ENCODE results near the gene QRICH1. TPM values are rescaled to one million over a fixed set of nuclear protein-coding genes. Genes with fewer than 3 reads are reported as not detected.

The QRICH1 gene
- total and polyA plus RNA-seq, 2 of the 4 experiments (the other 2 are of a cell fraction) = 62.7 to 77.3 TPM

GRCh38 chr3:49112262-49112661, 18.4 kb upstream of the QRICH1 start:
- ChIA-PET POLR2A (ENCODE audit: unreplicated experiment) (no interaction called here), CTCF (no interaction called here)
- no peak overlapping the region for H3K9ac ChIP-seq (ENCODE audit: low read depth, low read length)
- no peak overlapping the region for H2BK20ac ChIP-seq (ENCODE audit: low read depth, low read length)
- peaks cover 11 to 15% of the 10 kb centered on the region in 2 experiments; a peak in 3 of 4 replicates for H3K79me1 ChIP-seq (ENCODE audit: low read depth in 1 of 2, low read length in 2 of 2)
- no peak overlapping the region for H4K91ac ChIP-seq (ENCODE audit: insufficient read depth, low read depth, low read length)
- no CpG with 5 or more reads among the region's 14 CpGs for WGBS, 2 experiments (ENCODE audit: extremely low coverage in 2 of 2, insufficient read length in 1 of 2)
- no peak overlapping the region for H2BK5ac ChIP-seq (ENCODE audit: low read depth, low read length, poor library complexity, severe bottlenecking)
- no peak overlapping the region for H2AFZ ChIP-seq (replicated peaks; ENCODE audit: low read length, poor library complexity)
- no peak overlapping the region for H3K23ac ChIP-seq (ENCODE audit: low read depth, low read length)
- H3K4me3 ChIP-seq (ENCODE audit: insufficient read depth, low read depth, low read length) = no peak overlapping the region
- no peak for ATAC-seq (ENCODE audit: low read depth)
- intact Hi-C loops (cut with micrococcal nuclease) (no loop called here), dilution Hi-C loops (cut with HindIII; ENCODE audit: low sequenced_read_pairs, unreplicated experiment) (no loop called here), in situ Hi-C loops (cut with MboI; ENCODE audit: low sequenced_read_pairs) (no loop called here)
- no peaks in the 10 kb centered on the region for H3K4me1 ChIP-seq (ENCODE audit: control insufficient read depth, insufficient read depth, low read length)
- H4K8ac ChIP-seq (ENCODE audit: low read depth in 2 of 2, low read length in 2 of 2) = no peak overlapping the region
- TF ChIP-seq POLR2A (IDR thresholded peaks at IDR 0.05; ENCODE audit: low read depth, low read length) = no peak
- TF ChIP-seq FOS (IDR thresholded peaks at IDR 0.05; ENCODE audit: low read depth, low read length) = no peak
- TF ChIP-seq MAZ (IDR thresholded peaks at IDR 0.05; ENCODE audit: borderline replicate concordance, low read depth, low read length) = no peak
- no peak for TF ChIP-seq CTCF (conservative IDR thresholded peaks at IDR 0.05; ENCODE audit: low read depth, low read length)
- TF ChIP-seq MXI1 (IDR thresholded peaks at IDR 0.05; ENCODE audit: borderline replicate concordance, low read depth, low read length) = no peak
- no peak for TF ChIP-seq RCOR1 (IDR thresholded peaks at IDR 0.05; ENCODE audit: insufficient replicate concordance, low read length)
- no peak for TF ChIP-seq MAFK (IDR thresholded peaks at IDR 0.05; ENCODE audit: low read depth, low read length)
- no peak for TF ChIP-seq NFE2L2 (IDR thresholded peaks at IDR 0.05; ENCODE audit: low read depth, low read length)
- no peak for TF ChIP-seq RAD21 (IDR thresholded peaks at IDR 0.05; ENCODE audit: low read length)
- no peak for TF ChIP-seq BHLHE40 (IDR thresholded peaks at IDR 0.05; ENCODE audit: low read depth, low read length)
- TF ChIP-seq SMC3 (IDR thresholded peaks at IDR 0.05; ENCODE audit: low read depth, low read length) = no peak
- TF ChIP-seq CHD1 (IDR thresholded peaks at IDR 0.05; ENCODE audit: low read depth, low read length) = no peak
- TF ChIP-seq, protein P1, sequence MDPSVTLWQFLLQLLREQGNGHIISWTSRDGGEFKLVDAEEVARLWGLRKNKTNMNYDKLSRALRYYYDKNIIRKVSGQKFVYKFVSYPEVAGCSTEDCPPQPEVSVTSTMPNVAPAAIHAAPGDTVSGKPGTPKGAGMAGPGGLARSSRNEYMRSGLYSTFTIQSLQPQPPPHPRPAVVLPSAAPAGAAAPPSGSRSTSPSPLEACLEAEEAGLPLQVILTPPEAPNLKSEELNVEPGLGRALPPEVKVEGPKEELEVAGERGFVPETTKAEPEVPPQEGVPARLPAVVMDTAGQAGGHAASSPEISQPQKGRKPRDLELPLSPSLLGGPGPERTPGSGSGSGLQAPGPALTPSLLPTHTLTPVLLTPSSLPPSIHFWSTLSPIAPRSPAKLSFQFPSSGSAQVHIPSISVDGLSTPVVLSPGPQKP (IDR thresholded peaks at IDR 0.05; ENCODE audit: borderline replicate concordance, low read depth, low read length) = no peak
- TF ChIP-seq CEBPB (IDR thresholded peaks at IDR 0.05; ENCODE audit: low read depth, low read length) = no peak
- TF ChIP-seq, protein P2, sequence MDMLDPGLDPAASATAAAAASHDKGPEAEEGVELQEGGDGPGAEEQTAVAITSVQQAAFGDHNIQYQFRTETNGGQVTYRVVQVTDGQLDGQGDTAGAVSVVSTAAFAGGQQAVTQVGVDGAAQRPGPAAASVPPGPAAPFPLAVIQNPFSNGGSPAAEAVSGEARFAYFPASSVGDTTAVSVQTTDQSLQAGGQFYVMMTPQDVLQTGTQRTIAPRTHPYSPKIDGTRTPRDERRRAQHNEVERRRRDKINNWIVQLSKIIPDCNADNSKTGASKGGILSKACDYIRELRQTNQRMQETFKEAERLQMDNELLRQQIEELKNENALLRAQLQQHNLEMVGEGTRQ (IDR thresholded peaks at IDR 0.05; ENCODE audit: low read depth, low read length) = no peak
- no peak for TF ChIP-seq RFX5 (IDR thresholded peaks at IDR 0.05; ENCODE audit: low read depth, low read length)
- H4K20me1 ChIP-seq (ENCODE audit: insufficient read depth, low read length) = no peaks in the 10 kb centered on the region
- no peak overlapping the region for H2AK5ac ChIP-seq (ENCODE audit: low read depth, low read length)
- no peak overlapping the region for H3K18ac ChIP-seq (ENCODE audit: low read depth, low read length)
- no peak overlapping the region for H2AK9ac ChIP-seq (replicated peaks; ENCODE audit: low read depth, low read length, poor library complexity)
- no peak overlapping the region for H3K14ac ChIP-seq (replicated peaks; ENCODE audit: low read depth, low read length)
- no peak overlapping the region for H2BK120ac ChIP-seq (ENCODE audit: low read depth, low read length)
- no peak overlapping the region for H3K56ac ChIP-seq (ENCODE audit: extremely low read depth, insufficient read depth, low read length)
- no peak overlapping the region for H3K4me2 ChIP-seq (ENCODE audit: low read depth, low read length)
- no peak for DNase-seq
- no peaks in the 10 kb centered on the region for H3K9me1 ChIP-seq (ENCODE audit: insufficient read depth, low read length)
- peaks cover 88% of the 10 kb centered on the region for H3K36me3 ChIP-seq (ENCODE audit: control insufficient read depth, insufficient read depth, low read length)
- no peaks in the 10 kb centered on the region for H3K27me3 ChIP-seq (ENCODE audit: control insufficient read depth, insufficient read depth, low read length)
- no peak overlapping the region for H2BK15ac ChIP-seq (ENCODE audit: low read depth, low read length)
- no TSS peak for BruUV-seq (replicated peaks)
- no peak overlapping the region for H3K4ac ChIP-seq (ENCODE audit: low read depth, low read length)
- H3K9me3 ChIP-seq (ENCODE audit: control insufficient read depth, insufficient read depth, low read length) = no peaks in the 10 kb centered on the region
- no peak overlapping the region for H4K5ac ChIP-seq (ENCODE audit: low read depth, low read length)
- no peak overlapping the region for H3K27ac ChIP-seq (ENCODE audit: insufficient read depth, low read length)
